Measurements from ENCODE around the gene KIF4B. TPM values are rescaled to one million over a fixed set of nuclear protein-coding genes. Genes with fewer than 3 reads are reported as not detected.

Gene KIF4B
- polyA plus RNA-seq, 1 of the 3 experiments (the other 2 are of a cell fraction): 0.02 TPM

GRCh38 chr5:155024015-155024414 lies 10.5 kb downstream of the KIF4B start:
- DNase-seq: no peak

GRCh38 chr5:155025895-155026294 lies 12.3 kb downstream of the KIF4B start:
- no peak overlapping the region for H3K4me3 ChIP-seq (ENCODE audit: low read depth in 2 of 2, low read length in 1 of 2)
- no peak overlapping the region for H3K27ac ChIP-seq (ENCODE audit: low read depth in 2 of 2, low read length in 1 of 2)
- no peak for DNase-seq
- no peaks in the 10 kb centered on the region for H3K9me3 ChIP-seq
- 9% methylated on average over 2 of the region's 2 CpGs for WGBS (ENCODE audit: low lambda C conversion rate)
- no peaks in the 10 kb centered on the region for H3K79me2 ChIP-seq (ENCODE audit: insufficient read depth)
- H3K4me2 ChIP-seq: no peak overlapping the region
- TF ChIP-seq NFIC (IDR thresholded peaks at IDR 0.05; ENCODE audit: borderline replicate concordance) (no peak), JUND (IDR thresholded peaks at IDR 0.05) (no peak), REST (IDR thresholded peaks at IDR 0.05; ENCODE audit: low read depth, low read length) (no peak), FOSL2 (IDR thresholded peaks at IDR 0.05; ENCODE audit: borderline replicate concordance, low read depth) (no peak), RAD21 (IDR thresholded peaks at IDR 0.05; ENCODE audit: low read length) (no peak), CTCF (IDR thresholded peaks at IDR 0.05) (no peak), POLR2AphosphoS5 (IDR thresholded peaks at IDR 0.05; ENCODE audit: low read depth, low read length) (no peak), YY1 (IDR thresholded peaks at IDR 0.05; ENCODE audit: low read depth) (no peak), MEF2A (IDR thresholded peaks at IDR 0.05; ENCODE audit: borderline replicate concordance, low read depth) (no peak), GATA2 (CRISPR knock-in tag; IDR thresholded peaks at IDR 0.05) (no peak), NRF1 (IDR thresholded peaks at IDR 0.05; ENCODE audit: low read depth, low read length) (no peak), FOXJ3 (CRISPR knock-in tag; IDR thresholded peaks at IDR 0.05) (no peak), TAF1 (IDR thresholded peaks at IDR 0.05; ENCODE audit: borderline replicate concordance, low read depth, low read length) (no peak), SIN3A (IDR thresholded peaks at IDR 0.05; ENCODE audit: borderline replicate concordance, low read depth, low read length) (no peak), EZH2phosphoT487 (IDR thresholded peaks at IDR 0.05; ENCODE audit: borderline replicate concordance, low read depth) (no peak), MAX (IDR thresholded peaks at IDR 0.05; ENCODE audit: low read depth) (no peak), ELF1 (IDR thresholded peaks at IDR 0.05) (no peak), TEAD4 (IDR thresholded peaks at IDR 0.05; ENCODE audit: borderline replicate concordance, insufficient read depth) (no peak), IRF3 (IDR thresholded peaks at IDR 0.05; ENCODE audit: low read depth, low read length) (no peak)
- H3K4me1 ChIP-seq (ENCODE audit: control insufficient read depth in 1 of 2, insufficient read depth in 2 of 2, low read depth in 1 of 2, low read length in 1 of 2): no peaks in the 10 kb centered on the region
- no peak overlapping the region for H3K9ac ChIP-seq
- no peak overlapping the region for H2AFZ ChIP-seq (ENCODE audit: low read depth)
- H3K36me3 ChIP-seq (replicated peaks in 1 of 2; ENCODE audit: control insufficient read depth in 1 of 2, insufficient read depth in 2 of 2, low read length in 1 of 2): no peaks in the 10 kb centered on the region
- no peaks in the 10 kb centered on the region for H3K27me3 ChIP-seq (ENCODE audit: insufficient read depth)
- H3K9me2 ChIP-seq: no peaks in the 10 kb centered on the region
- POLR2A ChIA-PET: no interaction called here
- no peaks in the 10 kb centered on the region for H4K20me1 ChIP-seq (ENCODE audit: insufficient read depth)
- H3F3A ChIP-seq (replicated peaks; ENCODE audit: insufficient read depth): no peaks in the 10 kb centered on the region
- CTCF ChIA-PET: interaction anchor here (1.2 kb wide), 1 partner anchor 53 kb away, joined by 4 read pairs; no protein-coding TSS in a partner anchor

More at GRCh38 chr5:155024015-155024414, 10.5 kb downstream of the KIF4B start:
- H3K36me3 ChIP-seq (replicated peaks in 1 of 2; ENCODE audit: control insufficient read depth in 1 of 2, insufficient read depth in 2 of 2, low read length in 1 of 2): no peaks in the 10 kb centered on the region
- H3F3A ChIP-seq (replicated peaks; ENCODE audit: insufficient read depth): no peaks in the 10 kb centered on the region
- no peaks in the 10 kb centered on the region for H4K20me1 ChIP-seq (ENCODE audit: insufficient read depth)
- ChIA-PET CTCF (no interaction called here), POLR2A (no interaction called here)
- no peaks in the 10 kb centered on the region for H3K4me1 ChIP-seq (ENCODE audit: control insufficient read depth in 1 of 2, insufficient read depth in 2 of 2, low read depth in 1 of 2, low read length in 1 of 2)
- no peaks in the 10 kb centered on the region for H3K9me3 ChIP-seq
- H3K27me3 ChIP-seq (ENCODE audit: insufficient read depth): no peaks in the 10 kb centered on the region
- 68% methylated on average over 5 of the region's 5 CpGs for WGBS (ENCODE audit: low lambda C conversion rate)
- TF ChIP-seq GABPA (IDR thresholded peaks at IDR 0.05; ENCODE audit: low read depth): no peak
- TF ChIP-seq EP300 (IDR thresholded peaks at IDR 0.05; ENCODE audit: borderline replicate concordance in 1 of 2, low read depth in 1 of 2, low read length in 1 of 2): no peak
- TF ChIP-seq MAX (IDR thresholded peaks at IDR 0.05; ENCODE audit: low read depth): no peak
- no peak for TF ChIP-seq RAD21 (IDR thresholded peaks at IDR 0.05; ENCODE audit: low read length)
- TF ChIP-seq ELF1 (IDR thresholded peaks at IDR 0.05): no peak
- TF ChIP-seq RFX5 (IDR thresholded peaks at IDR 0.05; ENCODE audit: low read length): no peak
- no peak overlapping the region for H3K27ac ChIP-seq (ENCODE audit: low read depth in 2 of 2, low read length in 1 of 2)
- no peaks in the 10 kb centered on the region for H3K9me2 ChIP-seq
- no peak overlapping the region for H3K4me2 ChIP-seq
- no peak overlapping the region for H3K4me3 ChIP-seq (ENCODE audit: low read depth in 2 of 2, low read length in 1 of 2)
- no peak overlapping the region for H2AFZ ChIP-seq (ENCODE audit: low read depth)
- H3K9ac ChIP-seq: no peak overlapping the region
- H3K79me2 ChIP-seq (ENCODE audit: insufficient read depth): no peaks in the 10 kb centered on the region
